ENCODE measurements around the gene ASAP2.

GRCh38 chr2:9344434-9344833 lies 137.8 kb downstream of the ASAP2 start:
- no peak for TF ChIP-seq CTCF (IDR thresholded peaks at IDR 0.05; ENCODE audit: poor library complexity, severe bottlenecking)
- no peak for TF ChIP-seq POLR2AphosphoS5 (IDR thresholded peaks at IDR 0.05)
- TF ChIP-seq RAD21 (conservative IDR thresholded peaks at IDR 0.05) = no peak
- no peak for TF ChIP-seq EP300 (conservative IDR thresholded peaks at IDR 0.05; ENCODE audit: poor library complexity, severe bottlenecking)
- TF ChIP-seq EZH2 (IDR thresholded peaks at IDR 0.05; ENCODE audit: borderline replicate concordance, insufficient read depth, low read length, poor library complexity, severe bottlenecking) = no peak
- TF ChIP-seq SMC3 (conservative IDR thresholded peaks at IDR 0.05; ENCODE audit: poor library complexity) = no peak
- no peak for TF ChIP-seq REST (IDR thresholded peaks at IDR 0.05; ENCODE audit: borderline replicate concordance)
- no peak for TF ChIP-seq MXI1 (conservative IDR thresholded peaks at IDR 0.05; ENCODE audit: poor library complexity, severe bottlenecking)
- TF ChIP-seq TAF1 (IDR thresholded peaks at IDR 0.05; ENCODE audit: low read depth) = no peak
